ENCODE data around the gene BBOX1.

The BBOX1 gene

GRCh38 chr11:27084518-27084917 lies 43.9 kb downstream of the BBOX1 start:
- no peak overlapping the region for H3K9ac ChIP-seq (ENCODE audit: low read length)
- no peaks in the 10 kb centered on the region for H3K79me2 ChIP-seq (ENCODE audit: insufficient read depth, low read length)
- TF ChIP-seq EZH2 (IDR thresholded peaks at IDR 0.05; ENCODE audit: borderline replicate concordance, low read length) (no peak), CTCF (IDR thresholded peaks at IDR 0.05; ENCODE audit: low read length) (no peak)
- H3K36me3 ChIP-seq (ENCODE audit: insufficient read depth, low read length): peaks cover 87% of the 10 kb centered on the region
- no peaks in the 10 kb centered on the region for H3F3A ChIP-seq (ENCODE audit: insufficient read depth, low read length)
- H3K9me2 ChIP-seq (ENCODE audit: low read depth, low read length): no peaks in the 10 kb centered on the region
- H3K4me2 ChIP-seq (ENCODE audit: low read length): no peak overlapping the region
- H4K20me1 ChIP-seq (ENCODE audit: insufficient read depth, low read length): no peaks in the 10 kb centered on the region
- peak overlapping the region; percentile 48 for H3K27ac ChIP-seq (ENCODE audit: low read depth, low read length, poor library complexity, severe bottlenecking)
- 0 out of 2 replicates have a peak, but pooled peaks cover 1% of the 10 kb centered on the region for H3K9me3 ChIP-seq (ENCODE audit: low read length)
- H2AFZ ChIP-seq (ENCODE audit: low read length): no peak overlapping the region
- H3K4me3 ChIP-seq (ENCODE audit: low read depth, low read length, poor library complexity, severe bottlenecking): no peak overlapping the region
- peaks cover 41% of the 10 kb centered on the region for H3K4me1 ChIP-seq (ENCODE audit: insufficient read depth, low read length, severe bottlenecking)
- no peaks in the 10 kb centered on the region for H3K27me3 ChIP-seq (ENCODE audit: insufficient read depth, low read length)

GRCh38 chr11:27085111-27085510 lies 44.5 kb downstream of the BBOX1 start:
- H2AFZ ChIP-seq (ENCODE audit: low read length): no peak overlapping the region
- no peaks in the 10 kb centered on the region for H3K79me2 ChIP-seq (ENCODE audit: insufficient read depth, low read length)
- no peak overlapping the region for H3K4me3 ChIP-seq (ENCODE audit: low read depth, low read length, poor library complexity, severe bottlenecking)
- H3K27me3 ChIP-seq (ENCODE audit: insufficient read depth, low read length): no peaks in the 10 kb centered on the region
- H3K27ac ChIP-seq (ENCODE audit: low read depth, low read length, poor library complexity, severe bottlenecking): peak overlapping the region; percentile 48
- TF ChIP-seq EZH2 (IDR thresholded peaks at IDR 0.05; ENCODE audit: borderline replicate concordance, low read length) (no peak), CTCF (IDR thresholded peaks at IDR 0.05; ENCODE audit: low read length) (no peak)
- no peak overlapping the region for H3K4me2 ChIP-seq (ENCODE audit: low read length)
- peaks cover 87% of the 10 kb centered on the region for H3K36me3 ChIP-seq (ENCODE audit: insufficient read depth, low read length)
- H4K20me1 ChIP-seq (ENCODE audit: insufficient read depth, low read length): no peaks in the 10 kb centered on the region
- H3K9me2 ChIP-seq (ENCODE audit: low read depth, low read length): no peaks in the 10 kb centered on the region
- H3F3A ChIP-seq (ENCODE audit: insufficient read depth, low read length): no peaks in the 10 kb centered on the region
- H3K9me3 ChIP-seq (ENCODE audit: low read length): 0 out of 2 replicates have a peak, but pooled peaks cover 3% of the 10 kb centered on the region
- peaks cover 41% of the 10 kb centered on the region for H3K4me1 ChIP-seq (ENCODE audit: insufficient read depth, low read length, severe bottlenecking)
- H3K9ac ChIP-seq (ENCODE audit: low read length): no peak overlapping the region

- 0 out of 2 replicates have a peak, but pooled peaks cover 3% of the 10 kb centered on the region for H3K9me3 ChIP-seq (ENCODE audit: low read length)
- H2AFZ ChIP-seq (ENCODE audit: low read length): no peak overlapping the region
- H3K9me2 ChIP-seq (ENCODE audit: low read depth, low read length): no peaks in the 10 kb centered on the region
- H3K36me3 ChIP-seq (ENCODE audit: insufficient read depth, low read length): peaks cover 84% of the 10 kb centered on the region
- peak overlapping the region; percentile 48 for H3K27ac ChIP-seq (ENCODE audit: low read depth, low read length, poor library complexity, severe bottlenecking)
- H3K27me3 ChIP-seq (ENCODE audit: insufficient read depth, low read length): no peaks in the 10 kb centered on the region
- no peak for TF ChIP-seq EZH2 (IDR thresholded peaks at IDR 0.05; ENCODE audit: borderline replicate concordance, low read length)
- TF ChIP-seq CTCF (IDR thresholded peaks at IDR 0.05; ENCODE audit: low read length): no peak
- no peaks in the 10 kb centered on the region for H4K20me1 ChIP-seq (ENCODE audit: insufficient read depth, low read length)
- no peaks in the 10 kb centered on the region for H3K79me2 ChIP-seq (ENCODE audit: insufficient read depth, low read length)
- H3F3A ChIP-seq (ENCODE audit: insufficient read depth, low read length): no peaks in the 10 kb centered on the region
- no peak overlapping the region for H3K9ac ChIP-seq (ENCODE audit: low read length)
- peaks cover 41% of the 10 kb centered on the region for H3K4me1 ChIP-seq (ENCODE audit: insufficient read depth, low read length, severe bottlenecking)
- H3K4me2 ChIP-seq (ENCODE audit: low read length): no peak overlapping the region
- no peak overlapping the region for H3K4me3 ChIP-seq (ENCODE audit: low read depth, low read length, poor library complexity, severe bottlenecking)
These were observed 45.0 kb downstream of the BBOX1 start for GRCh38 chr11:27085605-27086004.

All from OCI-LY1 (cell line).